WERI-Rb-1 (cell line): ENCODE data around the gene LRTM2.
A peak's percentile ranks its signal among the peaks of the same experiment; 100 is the strongest.

Experiments
- DNase-seq: peaks from one replicate; pipeline ENCODE4 v3.0.0-alpha.2; 2020
- H3K27ac ChIP-seq: fragments of 250-450 bp; sonication (Bioruptor Pico); 2 replicates; pipeline ENCODE4 v1.5.1; 2020; ENCODE audit warnings: mild to moderate bottlenecking, moderate library complexity
- H3K27me3 ChIP-seq: fragments of 250-450 bp; sonication (Bioruptor Pico); 2 replicates; pipeline ENCODE4 v1.5.1; 2021; ENCODE audit warnings: mild to moderate bottlenecking, low read depth, moderate library complexity; ENCODE audit not compliant: insufficient read depth, severe bottlenecking
- H3K36me3 ChIP-seq: fragments of 250-450 bp; sonication (Bioruptor Pico); 2 replicates; pipeline ENCODE4 v1.5.1; 2020; ENCODE audit warnings: mild to moderate bottlenecking, moderate library complexity
- H3K4me3 ChIP-seq: 2 replicates; pipeline ENCODE4 v1.5.1; 2011; ENCODE audit warnings: low read depth, mild to moderate bottlenecking, control low read depth, low read length
- H3K9me3 ChIP-seq: fragments of 250-450 bp; sonication (Bioruptor Pico); 2 replicates; pipeline ENCODE4 v1.5.1; 2021; ENCODE audit warnings: mild to moderate bottlenecking, moderate library complexity; ENCODE audit not compliant: severe bottlenecking
- CTCF ChIP-seq: IDR thresholded peaks from 2 replicates; pipeline ENCODE4 v1.5.1; 2011; ENCODE audit warnings: low read depth, mild to moderate bottlenecking, control low read depth, inconsistent platforms, low read length

The LRTM2 gene

GRCh38 chr12:1799882-1800400, 20.4 kb upstream of the LRTM2 start:
- TF ChIP-seq CTCF, result no peak
- no peaks in the 10 kb centered on the region for H3K36me3 ChIP-seq
- no peak overlapping the region for H3K4me3 ChIP-seq
- no peaks in the 10 kb centered on the region for H3K9me3 ChIP-seq
- no peaks in the 10 kb centered on the region for H3K27me3 ChIP-seq
- no peak overlapping the region for H3K27ac ChIP-seq
- DNase-seq, result no peak

- H3K27ac ChIP-seq, result no peak overlapping the region
- H3K9me3 ChIP-seq, result no peaks in the 10 kb centered on the region
- TF ChIP-seq CTCF, result peak; percentile 85
- no peaks in the 10 kb centered on the region for H3K27me3 ChIP-seq
- peak; percentile 71 for DNase-seq
- H3K4me3 ChIP-seq, result no peak overlapping the region
- H3K36me3 ChIP-seq, result no peaks in the 10 kb centered on the region
Measured at GRCh38 chr12:1800401-1801302, 19.7 kb upstream of the LRTM2 start.

- no peaks in the 10 kb centered on the region for H3K36me3 ChIP-seq
- no peak overlapping the region for H3K27ac ChIP-seq
- H3K4me3 ChIP-seq, result no peak overlapping the region
- H3K27me3 ChIP-seq, result no peaks in the 10 kb centered on the region
- H3K9me3 ChIP-seq, result no peaks in the 10 kb centered on the region
- peak; percentile 6 for DNase-seq
- no peak for TF ChIP-seq CTCF
Measured at GRCh38 chr12:1801303-1801975, 18.9 kb upstream of the LRTM2 start.

- no peaks in the 10 kb centered on the region for H3K27me3 ChIP-seq
- no peak for TF ChIP-seq CTCF
- H3K4me3 ChIP-seq, result no peak overlapping the region
- DNase-seq, result peak; percentile 3
- no peaks in the 10 kb centered on the region for H3K9me3 ChIP-seq
- no peaks in the 10 kb centered on the region for H3K36me3 ChIP-seq
- no peak overlapping the region for H3K27ac ChIP-seq
Measured at GRCh38 chr12:1803736-1804135, 16.6 kb upstream of the LRTM2 start.

GRCh38 chr12:1804545-1805332, 15.6 kb upstream of the LRTM2 start:
- H3K27ac ChIP-seq, result peak overlapping the region; percentile 7; the same call in 1 of the 2 replicates
- H3K9me3 ChIP-seq, result no peaks in the 10 kb centered on the region
- H3K4me3 ChIP-seq, result no peak overlapping the region
- H3K36me3 ChIP-seq, result no peaks in the 10 kb centered on the region
- no peak for TF ChIP-seq CTCF
- DNase-seq, result peak; percentile 90
- H3K27me3 ChIP-seq, result no peaks in the 10 kb centered on the region
